ENCODE results near the gene NEK10. TPM values are rescaled to one million over a fixed set of nuclear protein-coding genes. Genes with fewer than 3 reads are reported as not detected.

NEK10 gene
- total and polyA plus RNA-seq, 2 of the 13 experiments (the other 11 are each of a cell fraction or from before 2014, with no cell fraction given) = 2.8 to 14.2 TPM

DNA sequence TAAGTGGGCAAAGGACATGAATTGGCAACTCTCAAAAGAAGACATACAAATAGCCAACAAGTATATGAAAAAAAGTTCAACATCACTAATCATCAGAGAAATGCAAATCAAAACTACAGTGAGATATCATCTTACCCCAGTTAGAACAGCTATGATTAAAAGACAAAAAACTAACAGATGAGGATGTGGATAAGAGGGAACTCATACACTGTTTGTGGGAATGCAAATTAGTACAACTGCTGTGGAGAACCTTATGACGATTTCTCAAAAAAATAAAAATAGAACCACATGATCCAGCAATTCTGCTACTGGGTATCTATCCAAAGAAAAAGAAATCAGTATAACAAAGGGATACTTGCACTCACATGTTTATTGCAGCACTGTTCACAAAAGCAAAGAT, 28.6 kb downstream of the NEK10 start (continued):
- TF ChIP-seq POGK (CRISPR knock-in tag; conservative IDR thresholded peaks at IDR 0.05) (no peak), ZNF382 (CRISPR knock-in tag; IDR thresholded peaks at IDR 0.05; ENCODE audit: borderline replicate concordance) (no peak), KDM4B (CRISPR knock-in tag; IDR thresholded peaks at IDR 0.05) (no peak), ATM (IDR thresholded peaks at IDR 0.05; ENCODE audit: borderline replicate concordance) (no peak), TBX3 (IDR thresholded peaks at IDR 0.05; ENCODE audit: borderline replicate concordance) (no peak), ARNT (IDR thresholded peaks at IDR 0.05) (no peak), ZNF317 (CRISPR knock-in tag; IDR thresholded peaks at IDR 0.05) (no peak), FOXO4 (CRISPR knock-in tag; conservative IDR thresholded peaks at IDR 0.05) (no peak), HIVEP1 (CRISPR knock-in tag; IDR thresholded peaks at IDR 0.05) (no peak)

- Histone ChIP-seq H2AFZ (ENCODE audit: low read length) (no peak overlapping the region), H4K20me1 (ENCODE audit: insufficient read depth, low read length) (no peaks in the 10 kb centered on the region), H3K79me2 (ENCODE audit: insufficient read depth, low read length) (no peaks in the 10 kb centered on the region), H3K9ac (ENCODE audit: insufficient read depth, low read depth, low read length) (peak overlapping the region; percentile 12; the same call in 1 of the 2 replicates), H3K27me3 (ENCODE audit: control insufficient read depth in 1 of 2, insufficient read depth in 2 of 2, low read length in 2 of 2) (no peaks in the 10 kb centered on the region), H3K36me3 (replicated peaks in 1 of 2; ENCODE audit: control insufficient read depth in 1 of 2, insufficient read depth in 2 of 2, low read length in 2 of 2) (no peaks in the 10 kb centered on the region), H3K27ac (ENCODE audit: extremely low read length, insufficient read depth, low read length) (peak overlapping the region; percentile 64), H3K4me1 (ENCODE audit: insufficient read depth, low read length) (peaks cover 20% of the 10 kb centered on the region), H3K9me3 (ENCODE audit: low read length) (no peaks in the 10 kb centered on the region), H3K4me3 (replicated peaks in 1 of 3; ENCODE audit: insufficient read depth in 1 of 3, low read depth in 2 of 3, low read length in 3 of 3) (no peak overlapping the region), H3K4me2 (ENCODE audit: low read depth, low read length) (peak overlapping the region; percentile 19; the same call in 1 of the 2 replicates)
- in situ Hi-C loops (cut with HindIII; ENCODE audit: extremely low pct_ligation_motif_present, low pct_unique_long_range_greater_than_20kb) = no loop called here
- FAIRE-seq (peak; percentile 8), DNase-seq (ENCODE audit: low spot score) (peak; percentile 48), ATAC-seq (peak; percentile 62)
- no TSS peak for BruUV-seq (replicated peaks)
- intact Hi-C loops (cut with micrococcal nuclease; ENCODE audit: unreplicated experiment) = no loop called here
- WGBS (ENCODE audit: low lambda C conversion rate) = 19% methylated on average over 1 of the region's 1 CpG
- ChIA-PET CTCF (ENCODE audit: low intra/inter-chr PET ratio, low total read pairs) (no interaction called here), POLR2A (no interaction called here)
- TF ChIP-seq MAX (IDR thresholded peaks at IDR 0.05) (no peak), ASH2L (IDR thresholded peaks at IDR 0.05; ENCODE audit: insufficient read length, low read depth, low read length) (peak; percentile 19), MLX (CRISPR knock-in tag; IDR thresholded peaks at IDR 0.05) (no peak)
- TF ChIP-seq, protein P1, sequence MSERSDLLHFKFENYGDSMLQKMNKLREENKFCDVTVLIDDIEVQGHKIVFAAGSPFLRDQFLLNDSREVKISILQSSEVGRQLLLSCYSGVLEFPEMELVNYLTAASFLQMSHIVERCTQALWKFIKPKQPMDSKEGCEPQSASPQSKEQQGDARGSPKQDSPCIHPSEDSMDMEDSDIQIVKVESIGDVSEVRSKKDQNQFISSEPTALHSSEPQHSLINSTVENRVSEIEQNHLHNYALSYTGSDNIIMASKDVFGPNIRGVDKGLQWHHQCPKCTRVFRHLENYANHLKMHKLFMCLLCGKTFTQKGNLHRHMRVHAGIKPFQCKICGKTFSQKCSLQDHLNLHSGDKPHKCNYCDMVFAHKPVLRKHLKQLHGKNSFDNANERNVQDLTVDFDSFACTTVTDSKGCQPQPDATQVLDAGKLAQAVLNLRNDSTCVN (CRISPR knock-in tag; IDR thresholded peaks at IDR 0.05; ENCODE audit: borderline replicate concordance) = no peak
- TF ChIP-seq, protein P2, sequence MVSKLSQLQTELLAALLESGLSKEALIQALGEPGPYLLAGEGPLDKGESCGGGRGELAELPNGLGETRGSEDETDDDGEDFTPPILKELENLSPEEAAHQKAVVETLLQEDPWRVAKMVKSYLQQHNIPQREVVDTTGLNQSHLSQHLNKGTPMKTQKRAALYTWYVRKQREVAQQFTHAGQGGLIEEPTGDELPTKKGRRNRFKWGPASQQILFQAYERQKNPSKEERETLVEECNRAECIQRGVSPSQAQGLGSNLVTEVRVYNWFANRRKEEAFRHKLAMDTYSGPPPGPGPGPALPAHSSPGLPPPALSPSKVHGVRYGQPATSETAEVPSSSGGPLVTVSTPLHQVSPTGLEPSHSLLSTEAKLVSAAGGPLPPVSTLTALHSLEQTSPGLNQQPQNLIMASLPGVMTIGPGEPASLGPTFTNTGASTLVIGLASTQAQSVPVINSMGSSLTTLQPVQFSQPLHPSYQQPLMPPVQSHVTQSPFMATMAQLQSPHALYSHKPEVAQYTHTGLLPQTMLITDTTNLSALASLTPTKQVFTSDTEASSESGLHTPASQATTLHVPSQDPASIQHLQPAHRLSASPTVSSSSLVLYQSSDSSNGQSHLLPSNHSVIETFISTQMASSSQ (IDR thresholded peaks at IDR 0.05; ENCODE audit: low read depth) = peak; percentile 32; the same call in 1 of the 2 replicates
- TF ChIP-seq, protein P2 (CRISPR knock-in tag; IDR thresholded peaks at IDR 0.05; ENCODE audit: borderline replicate concordance) = no peak
Measured at GRCh38 chr3:27335571-27335970, 33.6 kb downstream of the NEK10 start.

All from HepG2 (cell line).